NCI-H2196 (cell line): ENCODE data around the gene JPH2.

Source experiments
- DNase-seq: peaks from one replicate; lab custom pipeline; 2025; ENCODE audit not compliant: unreplicated experiment; lab: John Stamatoyannopoulos, UW

JPH2 gene

DNA sequence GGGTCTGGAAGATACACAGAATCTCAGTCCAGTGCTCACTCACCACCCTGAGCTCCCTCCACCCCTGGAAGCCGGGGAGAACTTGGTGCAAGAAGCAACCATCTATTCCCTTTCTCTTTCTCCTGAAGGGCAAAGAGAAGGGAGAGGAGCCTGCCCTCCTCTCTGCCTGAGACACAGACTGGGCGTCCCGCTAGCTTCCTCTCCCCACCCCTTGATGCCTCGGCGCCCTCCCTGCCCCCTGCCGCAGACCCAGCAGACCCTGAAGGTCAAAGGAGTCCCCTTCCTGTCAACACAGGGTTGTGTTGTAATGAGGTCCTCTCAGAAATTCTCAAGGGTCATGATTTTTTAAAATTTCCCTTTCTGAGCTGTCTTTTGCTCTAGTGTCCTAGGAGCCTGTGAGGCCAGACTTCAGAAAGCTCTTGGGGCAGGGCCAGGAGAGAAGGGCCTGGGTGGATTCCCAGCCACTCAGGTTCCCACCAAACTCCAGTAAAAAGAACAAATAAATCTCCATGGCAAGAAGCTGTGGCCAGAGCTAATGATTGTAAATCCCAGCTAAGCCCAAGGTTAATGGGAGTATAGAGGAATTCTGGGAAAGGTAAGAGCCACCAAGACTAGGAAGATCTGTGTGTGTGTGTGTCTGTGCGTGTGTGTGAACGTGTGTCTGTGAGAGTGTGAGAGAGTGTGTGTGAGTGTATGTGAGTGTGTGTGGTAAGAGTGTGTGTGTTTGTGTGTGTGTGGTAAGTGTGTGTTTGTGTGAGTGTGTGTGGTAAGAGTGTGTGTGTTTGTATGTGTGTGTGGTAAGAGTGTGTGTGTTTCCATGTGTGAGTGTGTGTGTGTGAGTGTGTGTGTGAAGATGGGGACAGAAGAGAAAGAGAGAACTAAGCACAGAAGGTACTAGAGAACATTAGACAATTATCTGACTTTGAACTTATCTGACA, 1.1 kb upstream of the JPH2 start:
- no peak for DNase-seq

GRCh38 chr20:44186674-44187053, 324 bp downstream of the JPH2 start:
- DNase-seq, result no peak

DNA sequence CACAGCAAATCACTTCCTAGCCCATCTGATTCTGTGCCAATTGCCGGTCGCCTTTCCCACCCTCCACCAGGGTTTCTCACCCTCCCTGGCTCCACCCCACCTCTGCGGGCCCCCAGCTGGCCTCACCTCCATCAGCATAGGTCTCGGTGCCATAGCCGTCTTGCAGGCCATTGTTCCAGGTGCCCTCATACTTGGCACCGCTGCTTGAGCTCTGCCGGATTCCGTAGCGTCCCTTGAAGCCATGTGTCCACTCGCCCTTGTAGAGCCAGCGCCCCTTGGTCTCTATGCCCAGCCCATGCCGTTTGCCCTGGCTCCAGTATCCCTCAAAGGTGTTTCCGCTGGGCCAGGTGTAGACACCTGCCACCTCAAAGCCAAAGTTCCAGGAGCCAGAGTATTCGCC, 787 bp downstream of the JPH2 start:
- no peak for DNase-seq

DNA sequence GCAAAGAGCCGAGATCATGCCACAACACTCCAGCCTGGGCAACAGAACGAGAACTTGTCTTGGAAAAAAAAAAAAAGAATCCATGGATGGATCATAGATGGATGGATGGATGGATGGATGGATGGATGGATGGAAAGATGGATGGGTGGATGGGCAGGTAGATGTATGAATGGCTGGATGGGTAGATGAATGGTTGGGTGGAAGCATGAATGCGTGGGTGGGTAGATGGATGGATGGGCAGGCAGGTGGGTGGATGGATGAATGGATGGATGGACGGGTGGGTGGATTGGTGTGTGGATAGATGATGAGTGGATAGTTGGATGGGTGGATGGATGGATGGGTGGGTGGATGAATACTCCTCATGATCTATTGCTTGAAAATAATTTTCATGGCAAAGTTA, 1.4 kb downstream of the JPH2 start:
- no peak for DNase-seq

- no peak for DNase-seq
These were observed 3.7 kb downstream of the JPH2 start for GRCh38 chr20:44183282-44183681.

DNA sequence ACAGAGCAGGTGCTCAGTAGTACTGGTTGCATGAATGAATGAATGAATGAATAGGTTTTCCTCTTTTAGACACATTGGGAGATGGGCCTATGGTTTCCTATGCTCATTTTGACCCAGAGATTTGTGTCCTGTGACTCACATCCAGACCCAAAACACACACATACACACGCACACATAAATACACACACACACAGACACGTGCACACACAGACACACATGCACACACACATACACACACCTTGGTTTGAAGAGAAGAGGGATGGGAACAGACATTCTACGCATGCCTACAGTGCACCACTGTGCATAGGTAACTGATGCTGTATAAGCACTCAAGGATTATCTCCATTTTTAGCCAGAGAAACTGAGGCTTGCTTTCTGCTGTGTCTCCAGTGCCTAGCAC, 4.1 kb downstream of the JPH2 start:
- DNase-seq, result no peak

- DNase-seq, result no peak
These were observed 4.7 kb downstream of the JPH2 start for GRCh38 chr20:44182135-44182765.

- DNase-seq, result no peak
These were observed 5.4 kb downstream of the JPH2 start for GRCh38 chr20:44181611-44182010.

DNA sequence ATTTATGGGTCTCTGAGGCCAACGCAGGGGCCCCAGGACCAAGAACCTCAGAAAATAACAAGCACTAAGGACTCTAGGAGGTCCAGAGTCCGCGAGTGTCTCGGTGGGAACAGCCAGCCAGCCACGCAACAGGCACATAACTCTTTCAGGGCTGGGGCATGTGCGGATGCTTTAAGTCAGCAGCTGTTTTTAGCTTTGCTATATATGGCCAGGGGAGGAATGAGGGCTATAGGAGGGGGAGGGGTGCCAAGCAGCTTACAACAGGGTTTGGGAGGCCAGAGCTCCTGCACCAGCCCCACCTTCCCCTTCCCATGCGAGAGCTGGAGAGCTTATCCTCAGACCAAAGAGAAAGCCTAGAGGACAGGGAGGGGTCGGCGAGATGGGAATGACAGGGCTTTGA, 6.2 kb downstream of the JPH2 start:
- DNase-seq, result no peak

GRCh38 chr20:44176833-44177534, 10.0 kb downstream of the JPH2 start:
- DNase-seq, result no peak

DNA sequence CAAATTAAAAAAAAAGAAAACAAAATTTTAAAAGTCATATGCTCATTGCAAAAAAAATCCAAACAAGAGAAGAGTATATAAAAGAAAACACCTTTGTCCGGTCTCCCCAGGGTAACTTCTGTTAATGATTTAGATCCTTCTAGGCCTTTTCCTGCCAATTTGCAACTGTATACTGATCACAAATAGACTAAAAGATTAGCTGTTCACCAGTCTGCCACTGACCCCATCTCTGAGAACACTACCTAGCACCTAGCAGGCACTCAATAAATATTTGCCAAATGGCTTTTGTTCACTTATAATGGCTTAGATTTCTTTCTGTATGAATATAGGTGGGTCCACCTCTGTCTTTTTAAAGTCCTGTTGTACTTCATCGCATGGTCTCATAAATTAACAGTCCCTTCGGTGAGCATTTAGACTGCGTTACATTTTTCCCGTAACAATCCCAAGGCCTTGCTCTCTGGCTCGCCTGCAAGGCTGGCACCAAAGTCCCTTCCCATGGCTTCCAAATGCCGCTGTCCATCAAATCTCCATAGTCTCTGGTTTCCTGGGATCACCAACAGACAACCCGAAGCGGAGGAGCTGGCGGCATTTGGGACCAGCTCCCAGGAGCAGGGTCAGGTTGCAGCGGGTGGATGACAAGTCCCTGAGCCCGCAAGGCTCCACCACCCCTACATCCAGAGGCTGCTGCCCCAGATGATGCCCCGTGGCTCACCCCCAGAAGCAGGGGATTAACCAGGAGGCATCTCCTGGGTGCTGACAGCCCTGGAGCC, 11.8 kb downstream of the JPH2 start:
- DNase-seq, result no peak

DNA sequence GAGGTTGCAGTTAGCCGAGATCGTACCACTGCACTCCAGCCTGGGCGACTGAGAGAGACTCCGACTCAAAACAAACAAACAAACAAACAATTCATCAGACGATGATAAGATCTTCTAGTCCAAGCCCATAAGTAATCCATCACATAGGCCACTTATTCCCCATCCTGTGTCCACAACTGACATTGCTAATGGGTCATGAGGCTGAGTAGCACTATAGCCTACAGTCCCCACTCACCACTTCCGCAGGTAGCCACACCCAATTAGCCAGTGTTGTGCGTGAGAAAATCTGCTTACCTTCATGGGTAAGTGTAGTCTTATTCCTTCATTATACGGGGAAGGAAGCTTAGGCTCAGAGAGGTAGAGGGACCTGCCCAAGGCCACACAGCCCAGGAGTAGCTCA, 13.1 kb downstream of the JPH2 start:
- DNase-seq, result no peak

GRCh38 chr20:44173116-44173515, 13.9 kb downstream of the JPH2 start:
- no peak for DNase-seq

DNA sequence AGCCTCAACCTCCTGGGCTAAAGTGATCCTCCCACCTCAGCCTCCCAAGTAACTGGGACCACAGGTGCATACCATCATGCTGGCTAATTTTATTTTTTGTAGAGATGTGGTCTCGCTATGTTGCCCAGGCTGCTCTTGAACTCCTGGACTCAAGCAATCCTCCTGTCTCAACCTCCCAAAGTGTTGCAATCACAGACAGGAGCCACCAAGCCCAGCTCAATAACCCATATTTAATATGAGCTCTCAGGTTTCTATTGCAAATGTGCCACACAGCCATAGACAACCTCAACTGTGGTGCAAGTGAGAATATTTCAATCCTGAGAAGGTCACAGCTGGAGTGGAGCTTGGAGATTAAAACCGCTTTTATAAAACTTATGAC, 14.4 kb downstream of the JPH2 start:
- no peak for DNase-seq

DNA sequence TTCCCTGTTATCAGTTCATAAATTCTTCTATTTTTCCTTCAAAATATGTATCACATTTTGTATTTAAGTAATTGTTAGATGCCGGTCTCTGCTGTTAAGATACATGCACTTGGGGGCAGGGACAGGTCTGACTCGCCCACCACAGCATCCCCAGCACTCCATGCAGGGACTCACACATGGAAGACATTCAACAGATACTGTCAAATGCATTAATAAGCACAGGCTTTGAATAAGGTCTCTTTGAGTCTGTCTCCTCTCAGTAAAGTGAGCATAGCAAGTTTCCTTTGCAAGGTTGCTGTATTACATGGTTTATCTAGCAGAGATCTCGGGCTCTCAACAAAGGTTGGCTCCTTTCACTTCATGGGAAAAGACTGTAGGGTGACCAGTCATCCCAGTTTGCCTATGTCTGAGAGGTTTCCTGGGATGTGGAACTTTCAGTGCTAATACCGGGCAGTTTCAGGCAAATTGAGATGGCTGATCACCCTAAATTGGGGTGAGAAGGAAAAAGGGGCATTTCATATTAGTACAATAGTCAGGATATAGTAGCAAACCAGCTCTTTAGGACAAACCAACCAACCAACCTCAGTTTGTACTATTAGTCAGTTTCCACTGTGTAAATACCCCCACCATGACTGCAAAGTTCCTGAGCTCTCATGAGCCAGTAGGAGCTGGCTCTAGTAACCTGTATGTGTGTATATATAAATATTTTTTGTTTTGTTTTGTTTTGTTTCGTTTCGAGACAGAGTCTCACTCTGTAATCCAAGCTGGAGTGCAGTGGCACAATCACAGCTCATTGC, 15.0 kb downstream of the JPH2 start:
- no peak for DNase-seq

DNA sequence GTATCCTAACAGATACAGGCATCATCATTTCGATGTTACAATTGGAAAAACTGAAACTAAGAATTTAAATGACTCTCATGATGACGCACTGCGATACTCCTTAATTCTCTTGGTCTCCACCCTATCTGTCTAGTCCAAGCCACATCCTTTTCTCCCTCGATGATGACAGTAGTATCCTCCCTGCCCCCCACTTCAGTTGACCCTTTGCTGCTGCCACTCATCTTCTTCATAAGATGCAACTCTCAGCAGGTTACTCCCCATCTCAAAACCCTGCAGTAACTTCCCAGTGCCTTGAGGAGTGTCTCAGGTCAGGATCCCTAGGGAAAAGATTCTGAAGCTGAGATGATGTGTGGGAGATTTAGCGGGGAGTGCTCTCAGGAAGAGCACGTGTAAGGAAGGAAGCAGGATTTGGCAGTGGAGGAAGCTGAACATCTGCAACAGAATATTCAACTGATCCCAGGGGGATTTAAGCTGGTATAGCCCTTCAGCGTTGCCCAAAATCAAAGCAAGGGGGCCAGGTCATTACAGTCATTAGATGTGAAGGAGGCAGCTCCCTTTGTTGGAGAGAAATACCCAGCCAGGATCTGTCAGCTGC, 16.1 kb downstream of the JPH2 start:
- DNase-seq, result no peak

GRCh38 chr20:44167736-44168135, 19.3 kb downstream of the JPH2 start:
- DNase-seq, result no peak

- DNase-seq, result no peak
These were observed 20.5 kb downstream of the JPH2 start for GRCh38 chr20:44166477-44166876.

DNA sequence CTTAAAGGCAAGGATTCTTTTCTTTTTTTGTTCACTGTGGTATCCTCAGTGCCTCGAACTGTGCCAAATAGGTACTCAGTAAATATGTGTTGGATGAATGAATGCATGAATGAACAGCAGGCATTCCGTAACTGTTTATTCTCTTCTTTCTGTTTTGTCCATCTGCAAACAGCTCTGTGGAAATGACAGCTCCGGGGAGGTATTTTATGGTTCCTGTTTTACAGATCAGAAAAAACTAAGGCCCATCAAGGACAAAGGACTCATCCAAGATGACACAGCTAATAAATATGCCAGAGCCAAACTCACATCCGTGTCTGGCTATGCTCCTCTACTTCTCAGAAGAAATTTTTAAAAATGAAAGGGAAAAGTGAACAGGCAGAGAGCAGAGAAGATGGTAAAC, 21.0 kb downstream of the JPH2 start:
- no peak for DNase-seq

DNA sequence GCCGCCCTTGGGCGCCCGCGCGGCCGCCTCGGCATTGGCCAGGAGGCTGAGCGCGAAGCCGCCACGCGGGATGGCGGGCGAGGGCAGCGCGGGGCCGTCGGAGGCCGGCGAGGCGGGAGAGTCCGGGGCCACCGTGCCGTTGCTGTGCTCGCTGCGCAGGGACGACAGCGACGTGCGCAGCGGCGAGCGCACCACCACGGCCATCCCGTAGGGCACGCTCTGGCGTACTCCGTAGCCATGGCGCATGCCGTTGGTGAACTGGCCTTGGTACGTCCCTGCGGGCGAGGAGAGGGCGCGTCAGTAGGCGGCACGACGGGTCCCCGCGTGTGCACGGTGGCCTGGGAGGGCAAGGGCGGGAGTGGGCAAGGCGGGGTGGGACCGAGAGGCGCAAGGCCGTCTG, 26.9 kb downstream of the JPH2 start:
- no peak for DNase-seq
